ENCODE measurements around the gene PROX1.

Gene PROX1

DNA sequence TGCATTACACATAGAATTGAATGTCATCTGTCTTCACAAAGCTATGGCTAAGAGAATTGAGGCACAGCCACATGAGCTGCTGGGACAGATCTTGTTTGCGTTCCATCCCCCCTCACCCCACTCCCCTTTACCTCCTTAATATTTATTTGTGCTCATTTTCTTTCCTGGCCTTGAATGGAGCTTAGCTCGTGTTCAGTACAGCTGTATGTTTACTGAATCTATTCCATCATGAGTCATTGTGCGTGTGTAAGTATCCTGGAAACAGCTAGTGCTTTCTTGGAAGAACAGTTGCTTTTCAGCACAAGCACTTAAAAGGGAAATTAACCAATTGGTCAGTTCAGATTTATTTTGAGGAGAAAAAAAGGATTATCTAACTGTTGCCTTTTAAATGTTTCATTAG lies 14.7 kb downstream of the PROX1 start:
- no peak for DNase-seq

DNA sequence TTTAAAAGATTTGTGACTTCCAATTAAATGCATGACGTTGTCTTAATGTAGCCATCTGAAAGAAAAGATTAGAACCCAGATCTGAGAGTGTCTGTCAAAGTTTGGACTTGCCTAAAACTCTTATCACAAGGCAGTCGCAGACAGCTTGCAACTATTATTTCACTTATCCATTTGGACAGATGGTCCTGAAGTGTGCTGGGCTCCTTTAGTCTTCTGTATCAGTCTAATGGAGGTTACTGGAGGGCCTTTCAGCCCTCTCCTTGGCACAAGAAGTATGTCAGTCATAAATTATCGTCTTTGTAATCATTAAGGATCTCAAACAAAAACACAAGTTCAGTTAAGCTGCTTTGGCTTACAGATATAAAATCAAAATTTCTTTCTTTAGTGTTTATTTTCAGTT lies 15.5 kb downstream of the PROX1 start:
- DNase-seq = no peak

DNA sequence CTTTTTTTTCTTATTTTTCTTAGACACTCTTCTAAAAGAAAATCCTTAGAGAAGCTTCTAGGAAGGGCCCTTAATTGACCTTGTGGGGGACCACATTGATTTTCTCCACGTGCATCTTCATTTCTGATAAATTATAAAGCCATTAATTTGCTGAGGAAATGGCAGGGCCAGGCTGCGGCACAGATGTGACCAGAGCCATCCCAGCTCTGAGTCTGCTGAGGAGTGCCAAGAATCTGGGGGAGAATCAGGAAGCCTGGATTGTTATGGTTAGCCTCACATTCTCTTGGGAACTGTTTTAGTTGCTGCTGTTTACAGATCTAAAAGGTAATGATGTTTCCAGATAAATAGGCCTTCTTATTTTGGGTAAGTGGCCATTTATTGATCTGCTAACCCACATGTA lies 16.2 kb downstream of the PROX1 start:
- no peak for DNase-seq

DNA sequence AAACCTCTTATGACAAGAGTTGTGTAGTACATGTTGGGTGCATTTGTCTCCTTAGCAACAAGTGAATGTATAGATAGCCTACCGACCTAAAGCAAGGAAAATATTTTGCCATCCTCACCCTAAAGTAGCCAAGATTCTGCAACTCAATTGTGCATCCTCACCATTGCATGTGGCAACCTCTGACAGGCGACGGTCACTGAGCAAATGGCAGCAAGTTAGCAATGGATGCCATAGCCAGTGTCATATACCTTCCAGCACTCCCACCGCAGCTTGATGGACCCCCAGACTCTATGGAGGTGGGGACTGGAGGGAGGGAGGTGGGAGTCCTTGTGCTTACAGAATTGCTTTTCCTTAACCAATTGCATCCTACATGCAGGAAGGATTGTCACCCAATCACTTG lies 17.0 kb downstream of the PROX1 start:
- no peak for DNase-seq

DNA sequence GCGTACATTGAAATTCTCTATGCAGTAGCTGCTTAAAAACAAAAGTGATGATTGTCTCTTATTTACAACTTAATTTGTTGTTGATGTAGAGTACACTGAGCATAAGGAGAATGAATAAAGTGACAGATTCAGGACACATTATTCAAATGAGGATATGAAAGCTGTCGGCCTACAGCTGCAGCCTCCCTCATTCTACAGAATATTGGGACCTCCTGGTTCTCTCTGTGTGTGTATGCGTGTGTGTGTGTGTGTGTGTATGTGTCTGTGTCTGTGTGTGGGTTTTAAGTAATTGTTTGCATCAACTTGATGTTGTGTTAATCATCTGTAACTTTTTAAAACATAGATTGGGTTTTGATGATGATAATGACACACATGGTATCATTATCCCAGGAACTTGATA lies 17.9 kb downstream of the PROX1 start:
- DNase-seq = no peak

DNA sequence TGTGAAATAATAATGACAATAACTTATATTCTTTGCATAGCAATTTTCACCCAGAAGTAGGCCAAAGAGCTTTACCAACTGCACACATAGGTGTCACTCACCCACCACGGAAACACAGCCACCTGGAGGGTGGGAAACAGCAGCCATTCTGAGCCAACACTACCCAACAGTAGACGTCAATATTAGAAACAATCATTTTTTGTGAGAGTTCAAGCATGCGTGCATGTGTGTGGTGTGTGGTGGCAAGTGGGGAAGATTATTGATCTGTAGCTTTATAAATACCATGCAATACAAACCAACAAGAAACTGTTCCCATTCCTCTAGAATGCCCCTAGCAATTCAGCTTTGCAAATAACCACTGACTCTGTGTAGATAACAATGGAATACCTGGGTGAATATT lies 19.1 kb downstream of the PROX1 start:
- DNase-seq = no peak

DNA sequence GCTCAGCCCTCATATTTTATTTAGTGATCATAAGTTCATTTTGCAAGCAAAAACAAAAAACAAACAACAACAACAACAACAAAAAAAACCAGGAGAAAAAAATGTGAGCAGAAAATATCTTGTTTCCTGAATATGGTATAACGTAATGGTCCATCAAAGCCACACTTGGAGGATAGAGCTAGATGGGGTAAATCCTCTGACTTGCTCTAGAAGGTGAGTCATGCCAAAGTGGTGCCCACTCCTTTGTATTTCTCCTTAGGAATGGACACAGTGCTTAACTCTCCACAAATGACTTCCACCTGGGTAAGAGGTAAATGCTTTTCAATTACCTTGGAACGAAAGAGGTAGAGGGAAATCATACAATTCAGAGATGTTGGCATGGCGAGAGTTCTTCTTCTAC lies 20.6 kb downstream of the PROX1 start:
- no peak for DNase-seq

DNA sequence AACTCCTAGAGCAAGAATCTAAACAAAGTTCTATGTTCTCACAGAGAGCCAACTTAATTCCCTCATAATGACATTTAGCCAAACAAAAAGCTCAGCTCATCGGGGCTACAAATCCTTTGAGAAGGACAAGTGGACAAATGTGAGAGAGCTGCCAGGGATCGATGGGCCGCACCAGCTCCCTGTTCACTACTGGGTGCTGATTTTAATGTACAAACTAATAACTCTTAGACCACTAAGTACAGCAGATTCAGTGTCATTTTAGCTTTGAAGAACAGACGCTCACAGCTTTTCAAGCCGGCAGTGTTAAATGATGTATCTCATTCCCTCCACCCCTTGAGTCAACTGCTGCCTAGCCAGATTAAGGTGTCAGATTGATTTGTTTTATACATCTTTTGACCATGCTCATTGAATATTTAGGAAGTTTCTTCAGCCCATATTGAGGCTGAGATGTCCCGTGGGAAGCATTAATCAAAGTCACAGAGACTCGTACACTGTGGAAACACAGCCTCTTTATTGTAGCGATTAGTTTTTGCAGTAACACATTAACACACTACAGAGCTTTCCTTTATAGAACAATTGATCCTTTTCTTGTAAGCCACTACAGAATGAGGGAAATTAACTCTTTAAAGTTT lies 21.1 kb downstream of the PROX1 start:
- no peak for DNase-seq

DNA sequence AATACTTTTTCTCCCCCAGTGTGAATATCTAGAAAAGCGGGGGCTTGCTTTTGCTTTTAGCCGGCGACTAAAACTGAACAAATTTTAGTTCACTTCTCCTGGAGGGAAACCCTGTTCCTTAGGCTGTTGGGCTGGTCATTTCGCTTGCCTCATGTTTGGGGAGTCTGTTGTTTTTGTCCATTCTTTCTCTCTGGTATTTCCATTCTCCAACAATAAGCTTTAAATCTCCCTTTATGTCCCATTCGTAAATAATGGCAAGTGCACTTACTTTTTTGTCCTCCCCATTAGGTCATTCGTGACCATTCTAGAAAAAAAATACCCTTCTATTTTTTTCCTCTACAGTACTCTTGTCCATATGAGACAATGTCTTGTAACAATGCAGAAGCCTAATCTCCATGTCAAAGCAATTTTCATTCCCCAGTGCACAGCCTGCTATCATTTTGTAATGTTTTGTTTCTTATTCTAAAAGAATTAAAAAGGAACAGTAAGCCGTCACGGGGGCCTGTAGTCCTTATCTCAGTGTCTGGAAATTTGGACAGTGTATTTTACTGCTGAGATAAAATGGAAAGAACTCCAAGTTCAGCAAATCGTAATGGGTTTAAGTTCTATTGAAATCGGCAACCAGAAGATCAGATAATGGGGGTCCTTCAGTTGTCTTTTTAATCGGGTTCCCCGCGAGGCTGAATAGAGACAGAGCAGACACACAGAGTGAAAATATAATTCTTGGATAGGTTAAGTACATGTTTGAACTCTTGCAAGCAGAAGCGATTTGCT lies 21.8 kb downstream of the PROX1 start:
- DNase-seq = no peak

DNA sequence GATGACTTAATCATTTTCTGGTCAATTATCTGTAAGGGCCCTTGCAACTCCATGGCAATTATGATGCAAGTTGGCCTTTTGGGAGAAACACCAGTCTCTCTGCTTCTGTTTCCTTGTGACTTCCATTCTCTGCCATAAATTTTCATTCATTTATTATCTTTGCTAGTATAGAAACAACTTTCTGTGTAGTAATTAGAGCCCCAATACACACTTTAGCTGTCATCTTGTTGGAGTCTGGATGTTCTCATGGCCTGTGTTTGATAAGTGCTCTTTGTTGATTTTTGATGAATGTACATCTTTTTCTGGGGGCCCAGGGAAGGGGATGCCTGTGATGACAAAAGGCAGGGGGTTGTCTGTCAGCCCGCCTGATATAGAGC lies 22.4 kb downstream of the PROX1 start:
- DNase-seq = no peak

DNA sequence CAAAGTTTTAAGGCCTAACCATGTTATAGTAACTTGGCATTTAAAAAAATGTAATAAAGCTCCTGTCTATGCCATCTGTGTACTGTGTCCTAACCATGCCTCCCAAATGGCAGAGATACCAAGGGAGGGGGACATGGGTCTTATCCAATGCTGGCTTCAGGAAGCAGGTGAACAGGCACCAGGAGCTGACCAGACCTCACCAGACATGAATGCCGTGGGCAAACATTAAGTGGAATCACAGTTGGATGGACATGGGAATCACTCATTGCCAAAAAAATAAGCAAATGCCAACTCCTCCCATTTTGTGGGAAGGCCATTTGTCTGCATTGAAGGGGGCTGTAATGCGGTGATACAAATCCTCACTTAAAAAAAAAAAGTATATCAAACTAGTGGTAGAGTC lies 22.9 kb downstream of the PROX1 start:
- DNase-seq = no peak

DNA sequence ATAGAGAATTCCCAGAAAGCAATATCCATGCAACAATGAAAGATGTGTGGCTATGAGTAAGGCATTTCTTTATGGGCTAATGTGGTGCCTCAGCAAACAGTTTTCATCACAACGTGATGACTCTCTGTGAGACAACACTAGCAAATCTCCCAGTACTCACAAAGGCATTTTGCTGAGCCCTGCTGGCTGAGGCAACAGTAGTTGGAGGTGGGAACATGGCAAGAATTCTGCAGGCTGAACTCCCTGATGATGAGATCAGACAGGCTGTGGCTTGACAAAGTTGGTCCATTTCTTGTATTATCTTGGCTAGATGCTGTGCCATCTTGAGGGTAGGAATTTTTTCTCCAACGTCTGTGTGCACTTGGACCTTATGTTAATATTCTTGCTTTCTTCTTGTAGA lies 24.6 kb downstream of the PROX1 start:
- DNase-seq = no peak

DNA sequence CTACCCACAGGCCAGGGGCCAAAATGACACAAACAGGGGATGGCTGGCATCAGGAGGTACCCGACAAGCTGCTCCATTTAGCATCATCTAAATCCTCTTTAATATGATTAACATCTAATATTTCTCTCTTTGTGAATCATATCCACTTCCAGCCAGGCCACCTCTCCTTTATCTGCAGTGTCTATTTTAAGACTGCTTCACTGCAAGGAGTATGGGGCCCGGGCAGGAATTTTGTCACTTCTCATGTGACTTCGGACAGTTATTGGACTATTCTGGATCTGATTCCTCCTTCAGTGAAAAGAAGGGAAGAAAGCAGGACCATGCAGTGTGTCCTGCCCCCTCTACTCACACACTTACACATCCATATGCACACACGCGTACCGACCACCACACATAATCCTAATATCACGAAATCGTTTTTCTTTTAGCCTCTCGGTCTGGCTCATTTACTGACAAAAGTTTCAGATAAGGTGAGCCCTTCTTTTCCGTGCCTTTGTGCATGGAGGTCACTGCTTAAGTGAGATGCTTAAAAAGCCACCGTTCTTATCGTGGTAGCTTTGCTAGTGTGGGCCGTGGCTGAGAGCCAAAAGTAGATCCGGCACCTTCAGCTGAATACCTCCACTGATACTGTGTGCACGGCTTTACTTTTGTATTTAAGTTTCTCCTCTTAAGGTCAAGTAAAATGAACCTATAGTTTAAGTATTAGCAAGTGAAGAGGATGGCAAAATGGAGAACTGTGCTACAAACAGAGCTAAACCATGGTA lies 26.0 kb downstream of the PROX1 start:
- no peak for DNase-seq

DNA sequence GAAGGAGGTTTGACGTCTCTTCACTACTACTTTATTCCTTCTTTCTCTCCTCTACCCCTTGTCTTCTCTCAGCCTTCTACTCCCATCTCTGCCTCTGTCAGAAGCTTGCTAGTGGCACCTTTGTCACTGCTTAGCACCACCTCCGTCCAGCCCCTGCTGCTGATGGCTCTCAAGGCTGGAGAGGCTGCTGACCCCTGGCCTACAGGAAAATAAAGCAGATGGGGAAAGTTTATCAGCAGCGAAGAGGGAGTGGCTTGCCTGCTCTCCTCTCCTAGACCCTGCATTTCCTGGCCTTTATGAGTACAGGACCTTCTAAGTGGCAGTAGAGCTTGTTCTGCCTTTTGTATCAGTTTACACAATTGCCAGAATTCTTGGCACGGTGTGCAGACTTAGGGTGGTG lies 27.0 kb downstream of the PROX1 start:
- no peak for DNase-seq

DNA sequence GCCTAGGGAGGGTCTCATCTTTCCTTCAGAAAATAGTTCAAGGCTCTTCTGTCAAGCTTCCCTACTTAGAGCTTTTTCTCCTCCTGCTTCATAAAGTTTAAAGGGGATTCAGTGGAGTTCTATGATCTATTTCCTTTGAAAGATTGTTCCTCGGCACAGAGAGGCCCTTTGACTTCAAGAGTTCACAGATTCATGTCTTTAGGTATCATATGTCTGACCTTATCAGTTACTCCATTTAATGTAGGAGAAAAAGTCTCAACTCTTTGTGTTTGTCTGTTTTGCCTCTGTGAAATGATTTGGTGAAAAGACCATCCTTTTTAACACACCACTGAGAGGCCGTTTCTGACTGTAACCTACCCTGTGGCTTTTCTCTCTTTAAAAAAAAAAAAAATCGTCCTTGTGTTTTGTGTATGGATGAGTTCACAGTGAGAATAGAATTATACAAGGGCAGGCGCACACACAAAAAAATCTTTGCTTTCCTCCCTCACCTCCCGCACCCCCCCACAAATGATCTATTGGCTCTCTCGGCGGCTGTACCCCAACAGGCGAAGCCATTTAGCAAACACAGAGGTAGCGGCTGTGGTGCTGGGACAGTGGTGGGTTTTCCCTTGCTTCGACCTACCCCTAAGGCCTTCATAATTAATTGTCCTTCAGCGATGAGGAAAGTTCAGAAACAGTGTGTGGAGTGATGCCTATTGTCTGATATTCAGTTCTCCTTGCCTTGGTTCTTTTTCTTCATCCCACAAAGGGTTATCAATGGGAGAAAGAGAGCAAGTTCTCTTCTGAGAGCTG lies 29.6 kb downstream of the PROX1 start:
- no peak for DNase-seq

DNA sequence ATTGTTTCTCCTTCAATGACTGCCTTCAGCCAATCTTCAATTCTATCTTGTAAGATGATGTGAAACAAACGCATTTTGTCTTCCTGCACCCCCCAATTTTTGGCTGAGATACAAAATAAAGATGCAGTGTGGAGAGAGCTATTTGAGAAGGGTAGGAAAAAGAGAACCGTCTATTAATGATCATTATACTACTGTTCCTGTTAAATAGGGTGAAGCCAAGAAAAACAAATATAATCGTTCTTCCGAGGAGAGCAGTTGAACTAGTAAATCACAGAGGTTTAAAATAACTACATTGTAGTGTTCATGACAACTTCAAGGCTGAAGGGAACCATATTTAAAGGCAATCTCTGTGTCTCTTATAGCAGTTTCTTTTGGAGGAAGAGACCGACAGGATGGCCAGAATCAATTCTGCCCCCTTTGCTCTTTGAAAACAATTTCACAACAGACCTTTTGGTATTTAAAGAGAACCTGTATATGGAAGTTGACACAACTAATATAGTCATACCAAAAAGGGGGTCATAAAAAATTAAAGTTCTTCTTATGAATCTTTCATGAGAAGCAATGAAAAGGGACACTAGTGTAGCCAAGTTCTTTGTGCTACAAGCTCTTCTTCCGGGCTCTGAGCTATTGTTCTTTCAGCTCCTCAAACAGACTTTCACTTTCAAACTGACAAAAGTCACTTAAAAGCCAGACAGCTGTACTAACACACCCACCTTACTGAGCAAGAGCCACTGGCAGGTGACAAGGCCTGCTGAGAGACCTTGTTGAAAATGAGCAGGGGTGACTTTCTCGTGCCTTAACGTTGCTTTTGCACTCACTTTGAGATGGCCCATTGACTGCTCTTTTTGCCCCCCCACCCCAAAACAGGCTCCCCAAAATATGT lies 30.9 kb downstream of the PROX1 start:
- DNase-seq = no peak

DNA sequence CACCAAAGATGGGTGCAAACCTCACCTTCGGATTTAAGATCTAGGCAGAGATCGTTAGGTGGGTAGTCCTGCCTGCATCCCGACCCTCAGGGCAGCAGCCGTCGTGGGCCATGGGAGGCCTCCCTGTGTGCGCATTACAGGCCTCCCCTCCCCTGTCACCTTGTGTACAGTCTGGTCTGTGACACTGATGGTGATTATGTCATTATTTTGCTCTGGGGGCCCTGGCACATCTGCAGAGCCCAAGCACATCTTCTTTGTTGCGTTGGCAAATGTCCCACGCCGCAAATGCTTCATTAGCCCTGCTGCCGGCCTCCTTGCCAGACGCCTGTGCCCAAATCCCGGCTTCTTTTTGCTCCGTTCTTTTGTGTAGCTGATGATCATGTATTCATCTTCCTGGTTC lies 31.7 kb downstream of the PROX1 start:
- DNase-seq = no peak

DNA sequence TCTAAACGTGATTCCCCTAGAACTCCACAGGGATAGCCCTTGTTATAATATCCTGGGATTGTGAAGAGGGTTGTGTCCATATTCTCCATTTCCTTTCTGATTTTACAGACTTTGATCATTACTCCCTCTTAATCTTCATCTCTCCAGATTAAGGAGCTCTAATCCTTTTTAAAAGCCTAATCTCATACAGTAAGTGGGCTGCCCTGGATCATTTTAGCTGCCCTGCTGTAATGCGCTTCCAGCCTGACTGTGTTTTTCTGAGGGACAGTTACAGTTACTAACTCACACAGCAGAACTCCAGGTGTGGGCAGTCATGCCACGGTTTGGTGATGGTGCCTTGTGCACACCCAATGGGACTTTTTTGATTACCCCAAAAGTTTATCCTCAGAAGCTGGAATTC lies 33.5 kb downstream of the PROX1 start:
- DNase-seq = no peak

DNA sequence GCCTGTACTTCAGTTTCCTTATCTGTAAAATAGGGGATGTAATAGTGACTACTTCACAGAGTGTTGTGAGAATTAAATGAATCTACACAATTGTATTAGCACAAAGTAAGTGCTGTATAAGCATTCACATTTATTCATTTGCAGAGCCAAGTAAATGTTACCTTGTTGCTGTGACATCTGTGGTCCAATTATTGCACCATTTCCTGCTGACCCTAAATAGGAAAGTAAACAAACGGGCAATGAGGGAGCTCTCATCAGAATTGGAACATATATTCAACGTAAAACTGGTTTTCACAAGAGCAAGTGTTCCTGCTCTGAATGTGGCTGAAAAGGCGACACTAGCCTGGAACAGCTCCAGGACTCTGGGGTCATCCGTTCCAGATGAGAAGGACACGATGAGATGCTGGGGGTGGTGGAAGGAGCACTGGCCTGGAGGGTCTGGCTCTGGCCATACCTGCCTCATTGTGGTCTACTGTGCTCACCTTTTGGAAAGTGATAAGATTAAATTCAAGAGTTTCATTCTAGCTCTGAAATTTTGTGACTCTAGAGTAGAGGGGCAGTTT lies 34.5 kb downstream of the PROX1 start:
- DNase-seq = no peak

DNA sequence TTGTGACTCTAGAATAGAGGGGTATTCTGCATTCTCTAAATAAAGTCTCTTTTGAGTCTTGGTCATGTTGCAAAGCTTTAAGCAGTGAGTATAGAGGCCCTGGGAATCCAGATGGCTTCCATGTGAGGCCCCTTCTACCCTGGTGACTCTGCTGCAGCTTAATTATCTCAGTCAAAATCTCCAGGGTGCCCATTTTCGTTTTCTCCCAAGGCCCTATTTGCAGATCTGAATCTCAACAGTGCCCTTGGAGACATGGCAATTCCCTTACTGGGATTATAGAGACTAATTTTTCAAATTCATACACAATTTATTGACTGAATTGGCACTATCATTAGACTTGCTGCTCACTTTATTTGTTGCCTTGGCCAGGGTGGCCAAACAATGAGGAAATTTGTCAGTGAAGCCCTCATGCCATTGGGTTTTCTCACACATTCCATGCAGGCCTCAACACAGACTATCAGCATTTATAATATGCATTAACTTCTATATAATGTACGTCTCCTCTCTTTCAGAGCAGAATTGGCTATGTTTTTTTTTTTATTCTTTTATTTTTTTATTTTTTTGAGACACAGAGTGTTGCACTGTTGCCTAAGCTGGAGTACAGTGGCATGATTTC lies 35.1 kb downstream of the PROX1 start:
- no peak for DNase-seq

DNA sequence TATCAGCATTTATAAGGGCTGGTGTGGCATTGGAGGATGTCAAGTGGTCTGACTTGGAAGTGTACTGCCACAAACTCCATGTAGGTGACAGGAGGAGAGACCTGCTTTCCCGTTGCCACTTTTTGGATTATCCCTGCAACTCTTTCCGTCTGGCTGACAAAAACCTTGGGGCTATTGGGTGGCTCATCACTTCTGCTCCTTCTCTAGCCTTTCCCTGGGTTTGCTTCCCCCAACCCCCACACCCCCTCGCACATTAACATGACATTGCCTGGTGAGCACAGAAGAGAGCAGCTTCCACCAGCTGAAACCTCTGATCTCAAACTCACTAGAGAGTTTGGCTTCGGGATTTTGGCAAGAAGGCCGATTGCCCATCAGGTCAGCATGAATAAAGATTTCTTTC lies 39.2 kb downstream of the PROX1 start:
- no peak for DNase-seq

DNA sequence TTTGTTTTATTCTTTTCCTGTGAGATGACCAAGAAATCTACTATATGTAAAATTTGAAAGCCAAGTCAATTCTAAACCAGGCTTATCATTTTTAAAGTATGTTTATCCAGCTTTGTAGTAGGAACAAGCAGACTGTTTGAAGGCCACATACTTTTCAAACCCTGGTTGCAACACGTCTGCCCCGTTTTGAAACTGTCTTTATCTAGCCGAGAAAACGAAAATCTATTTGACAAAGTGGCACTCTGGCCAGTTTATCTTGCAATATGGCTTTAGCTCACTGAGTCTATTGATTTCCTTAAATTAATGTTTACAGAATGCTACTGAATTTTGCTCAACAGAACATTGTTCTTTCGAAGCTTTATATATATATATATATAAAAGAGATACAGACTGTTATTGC lies 39.7 kb downstream of the PROX1 start:
- no peak for DNase-seq

All from GF-D8 (cell line).